ENCODE data around the gene FAM13A. TPM values are rescaled to one million over a fixed set of nuclear protein-coding genes. Genes with fewer than 3 reads are reported as not detected.

FAM13A gene
- total and polyA plus RNA-seq, 2 of the 13 experiments (the other 11 are each of a cell fraction or from before 2014, with no cell fraction given) = 1.2 to 36.2 TPM

DNA sequence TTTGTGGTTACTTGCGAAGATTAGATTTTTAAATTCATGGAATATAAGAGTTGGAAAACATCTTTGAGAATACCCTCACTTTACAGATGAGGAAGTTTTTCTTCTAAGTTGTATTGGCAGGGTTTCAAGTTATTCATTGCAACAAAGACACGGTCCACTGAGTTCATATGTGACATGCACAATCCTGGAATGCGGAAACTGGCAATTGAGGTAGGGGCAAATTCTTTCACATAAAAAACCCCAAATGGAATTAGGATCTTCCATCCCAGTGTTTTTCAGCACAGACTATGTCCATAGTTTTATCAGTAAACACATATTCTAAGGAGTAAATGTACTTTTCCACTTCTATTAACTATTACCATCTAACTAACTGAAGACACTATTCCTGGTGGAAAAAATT lies 277.6 kb downstream of the FAM13A start:
- H3K27ac ChIP-seq (ENCODE audit: extremely low read length, insufficient read depth, low read length) = no peak overlapping the region
- WGBS (ENCODE audit: low lambda C conversion rate) = 84% methylated on average over 3 of the region's 3 CpGs
- no peak overlapping the region for H3K4me2 ChIP-seq (ENCODE audit: low read depth, low read length)
- POLR2A ChIA-PET = no interaction called here
- no peaks in the 10 kb centered on the region for H3K27me3 ChIP-seq (ENCODE audit: control insufficient read depth in 1 of 2, insufficient read depth in 2 of 2, low read length in 2 of 2)
- no peak for ATAC-seq
- FAIRE-seq = no peak
- no TSS peak for BruUV-seq (replicated peaks)
- CTCF ChIA-PET (ENCODE audit: low intra/inter-chr PET ratio, low total read pairs) = no interaction called here
- no peaks in the 10 kb centered on the region for H3K79me2 ChIP-seq (ENCODE audit: insufficient read depth, low read length)
- no peak for DNase-seq (ENCODE audit: low spot score)
- in situ Hi-C loops (cut with HindIII; ENCODE audit: extremely low pct_ligation_motif_present, low pct_unique_long_range_greater_than_20kb) = no loop called here
- H3K36me3 ChIP-seq (replicated peaks in 1 of 2; ENCODE audit: control insufficient read depth in 1 of 2, insufficient read depth in 2 of 2, low read length in 2 of 2) = peaks cover 5 to 34% of the 10 kb centered on the region in 2 experiments; a peak in 3 of 5 replicates
- no peak overlapping the region for H2AFZ ChIP-seq (ENCODE audit: low read length)
- no peak overlapping the region for H3K9ac ChIP-seq (ENCODE audit: insufficient read depth, low read depth, low read length)
- intact Hi-C loops (cut with micrococcal nuclease; ENCODE audit: unreplicated experiment) = no loop called here
- H3K4me3 ChIP-seq (replicated peaks in 1 of 3; ENCODE audit: insufficient read depth in 1 of 3, low read depth in 2 of 3, low read length in 3 of 3) = no peak overlapping the region
- H3K9me3 ChIP-seq (ENCODE audit: low read length) = no peaks in the 10 kb centered on the region
- no peaks in the 10 kb centered on the region for H4K20me1 ChIP-seq (ENCODE audit: insufficient read depth, low read length)
- H3K4me1 ChIP-seq (ENCODE audit: insufficient read depth, low read length) = no peaks in the 10 kb centered on the region
- TF ChIP-seq, protein P1, sequence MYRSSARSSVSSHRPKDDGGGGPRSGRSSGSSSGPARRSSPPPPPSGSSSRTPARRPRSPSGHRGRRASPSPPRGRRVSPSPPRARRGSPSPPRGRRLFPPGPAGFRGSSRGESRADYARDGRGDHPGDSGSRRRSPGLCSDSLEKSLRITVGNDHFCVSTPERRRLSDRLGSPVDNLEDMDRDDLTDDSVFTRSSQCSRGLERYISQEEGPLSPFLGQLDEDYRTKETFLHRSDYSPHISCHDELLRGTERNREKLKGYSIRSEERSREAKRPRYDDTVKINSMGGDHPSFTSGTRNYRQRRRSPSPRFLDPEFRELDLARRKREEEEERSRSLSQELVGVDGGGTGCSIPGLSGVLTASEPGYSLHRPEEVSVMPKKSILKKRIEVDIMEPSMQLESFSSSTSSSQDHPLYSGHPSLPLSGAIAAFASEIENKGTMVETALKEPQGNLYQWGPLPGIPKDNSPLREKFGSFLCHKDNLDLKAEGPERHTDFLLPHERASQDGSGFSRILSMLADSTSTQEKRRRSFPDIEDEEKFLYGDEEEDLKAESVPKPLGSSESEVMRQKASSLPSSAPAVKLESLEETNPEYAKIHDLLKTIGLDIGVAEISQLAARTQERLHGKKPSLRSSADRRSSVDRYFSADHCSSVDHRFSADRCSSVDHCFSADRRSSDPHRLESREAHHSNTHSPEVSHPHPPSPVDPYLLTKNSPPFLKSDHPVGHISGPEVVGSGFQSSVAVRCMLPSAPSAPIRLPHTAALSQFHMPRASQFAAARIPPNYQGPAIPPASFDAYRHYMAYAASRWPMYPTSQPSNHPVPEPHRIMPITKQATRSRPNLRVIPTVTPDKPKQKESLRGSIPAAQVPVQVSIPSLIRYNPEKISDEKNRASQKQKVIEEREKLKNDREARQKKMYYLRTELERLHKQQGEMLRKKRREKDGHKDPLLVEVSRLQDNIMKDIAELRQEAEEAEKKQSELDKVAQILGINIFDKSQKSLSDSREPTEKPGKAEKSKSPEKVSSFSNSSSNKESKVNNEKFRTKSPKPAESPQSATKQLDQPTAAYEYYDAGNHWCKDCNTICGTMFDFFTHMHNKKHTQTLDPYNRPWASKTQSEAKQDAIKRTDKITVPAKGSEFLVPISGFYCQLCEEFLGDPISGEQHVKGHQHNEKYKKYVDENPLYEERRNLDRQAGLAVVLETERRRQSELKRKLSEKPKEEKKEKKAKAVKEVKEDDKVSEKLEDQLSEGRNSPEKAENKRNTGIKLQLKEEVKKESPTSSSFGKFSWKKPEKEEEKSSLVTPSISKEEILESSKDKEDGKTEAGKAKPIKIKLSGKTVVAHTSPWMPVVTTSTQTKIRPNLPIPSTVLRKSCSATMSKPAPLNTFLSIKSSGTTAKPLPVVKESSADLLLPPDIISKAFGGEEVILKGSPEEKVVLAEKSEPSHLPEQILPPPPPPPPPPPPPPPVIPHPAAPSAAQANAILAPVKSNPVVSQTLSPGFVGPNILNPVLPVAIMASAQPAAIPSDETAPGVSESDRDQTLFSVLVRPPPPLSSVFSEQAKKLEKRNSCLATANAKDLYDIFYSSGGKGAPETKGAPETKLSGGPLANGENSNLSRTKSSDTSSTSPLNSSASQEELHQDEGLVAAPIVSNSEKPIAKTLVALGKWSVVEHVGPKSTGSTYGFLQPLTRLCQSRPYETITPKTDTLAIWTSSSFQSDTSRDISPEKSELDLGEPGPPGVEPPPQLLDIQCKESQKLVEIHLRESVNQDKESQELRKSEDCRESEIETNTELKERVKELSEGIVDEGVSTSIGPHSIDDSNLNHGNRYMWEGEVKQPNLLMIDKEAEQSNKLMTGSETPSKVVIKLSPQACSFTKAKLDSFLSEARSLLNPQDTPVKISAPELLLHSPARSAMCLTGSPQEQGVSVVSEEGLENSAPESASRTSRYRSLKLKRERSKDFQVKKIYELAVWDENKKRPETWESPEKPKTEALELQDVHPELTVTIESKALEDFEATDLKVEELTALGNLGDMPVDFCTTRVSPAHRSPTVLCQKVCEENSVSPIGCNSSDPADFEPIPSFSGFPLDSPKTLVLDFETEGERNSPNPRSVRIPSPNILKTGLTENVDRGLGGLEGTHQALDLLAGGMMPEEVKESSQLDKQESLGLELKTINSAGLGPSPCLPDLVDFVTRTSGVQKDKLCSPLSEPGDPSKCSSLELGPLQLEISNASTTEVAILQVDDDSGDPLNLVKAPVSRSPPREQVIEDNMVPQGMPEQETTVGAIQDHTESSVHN (CRISPR knock-in tag; IDR thresholded peaks at IDR 0.05) = no peak
- TF ChIP-seq, protein P2, sequence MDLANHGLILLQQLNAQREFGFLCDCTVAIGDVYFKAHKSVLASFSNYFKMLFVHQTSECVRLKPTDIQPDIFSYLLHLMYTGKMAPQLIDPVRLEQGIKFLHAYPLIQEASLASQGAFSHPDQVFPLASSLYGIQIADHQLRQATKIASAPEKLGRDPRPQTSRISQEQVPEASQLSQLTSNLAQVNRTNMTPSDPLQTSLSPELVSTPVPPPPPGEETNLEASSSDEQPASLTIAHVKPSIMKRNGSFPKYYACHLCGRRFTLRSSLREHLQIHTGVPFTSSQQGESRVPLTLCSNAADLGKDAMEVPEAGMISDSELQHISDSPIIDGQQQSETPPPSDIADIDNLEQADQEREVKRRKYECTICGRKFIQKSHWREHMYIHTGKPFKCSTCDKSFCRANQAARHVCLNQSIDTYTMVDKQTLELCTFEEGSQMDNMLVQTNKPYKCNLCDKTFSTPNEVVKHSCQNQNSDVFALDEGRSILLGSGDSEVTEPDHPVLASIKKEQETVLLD (CRISPR knock-in tag; IDR thresholded peaks at IDR 0.05; ENCODE audit: low read depth) = no peak
- TF ChIP-seq, protein P3, sequence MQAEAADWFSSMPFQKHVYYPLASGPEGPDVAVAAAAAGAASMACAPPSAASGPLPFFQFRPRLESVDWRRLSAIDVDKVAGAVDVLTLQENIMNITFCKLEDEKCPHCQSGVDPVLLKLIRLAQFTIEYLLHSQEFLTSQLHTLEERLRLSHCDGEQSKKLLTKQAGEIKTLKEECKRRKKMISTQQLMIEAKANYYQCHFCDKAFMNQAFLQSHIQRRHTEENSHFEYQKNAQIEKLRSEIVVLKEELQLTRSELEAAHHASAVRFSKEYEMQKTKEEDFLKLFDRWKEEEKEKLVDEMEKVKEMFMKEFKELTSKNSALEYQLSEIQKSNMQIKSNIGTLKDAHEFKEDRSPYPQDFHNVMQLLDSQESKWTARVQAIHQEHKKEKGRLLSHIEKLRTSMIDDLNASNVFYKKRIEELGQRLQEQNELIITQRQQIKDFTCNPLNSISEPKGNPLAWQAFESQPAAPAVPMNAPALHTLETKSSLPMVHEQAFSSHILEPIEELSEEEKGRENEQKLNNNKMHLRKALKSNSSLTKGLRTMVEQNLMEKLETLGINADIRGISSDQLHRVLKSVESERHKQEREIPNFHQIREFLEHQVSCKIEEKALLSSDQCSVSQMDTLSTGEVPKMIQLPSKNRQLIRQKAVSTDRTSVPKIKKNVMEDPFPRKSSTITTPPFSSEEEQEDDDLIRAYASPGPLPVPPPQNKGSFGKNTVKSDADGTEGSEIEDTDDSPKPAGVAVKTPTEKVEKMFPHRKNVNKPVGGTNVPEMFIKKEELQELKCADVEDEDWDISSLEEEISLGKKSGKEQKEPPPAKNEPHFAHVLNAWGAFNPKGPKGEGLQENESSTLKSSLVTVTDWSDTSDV (CRISPR knock-in tag; IDR thresholded peaks at IDR 0.05) = no peak
- TF ChIP-seq SP5 (CRISPR knock-in tag; IDR thresholded peaks at IDR 0.05; ENCODE audit: borderline replicate concordance, low read depth) (no peak), ARID3A (IDR thresholded peaks at IDR 0.05; ENCODE audit: low read depth, low read length) (no peak), ZNF597 (CRISPR knock-in tag; IDR thresholded peaks at IDR 0.05) (no peak), PPARG (CRISPR knock-in tag; conservative IDR thresholded peaks at IDR 0.05) (no peak), ZSCAN9 (CRISPR knock-in tag; IDR thresholded peaks at IDR 0.05; ENCODE audit: borderline replicate concordance) (no peak), ZBTB20 (CRISPR knock-in tag; IDR thresholded peaks at IDR 0.05; ENCODE audit: borderline replicate concordance, low read depth) (no peak)
